Activated naive CD8-positive, alpha-beta T cell treated with anti-CD3 and anti-CD28 coated beads, Interleukin-2, amount 50 U/mL, for 16 hours (primary cell): ENCODE results near the gene ARRB1.
A peak's percentile ranks its signal among the peaks of the same experiment; 100 is the strongest.
"Not testable (repeated sequence)": the region's sequence is repeated elsewhere in the genome, so short reads cannot be mapped to it uniquely, and the experiment has no call there.

Source experiments
- DNase-seq: peaks from one replicate; pipeline ENCODE4 v3.0.0-alpha.2; 2020; ENCODE audit warnings: low read depth, low spot score

The ARRB1 gene

DNA sequence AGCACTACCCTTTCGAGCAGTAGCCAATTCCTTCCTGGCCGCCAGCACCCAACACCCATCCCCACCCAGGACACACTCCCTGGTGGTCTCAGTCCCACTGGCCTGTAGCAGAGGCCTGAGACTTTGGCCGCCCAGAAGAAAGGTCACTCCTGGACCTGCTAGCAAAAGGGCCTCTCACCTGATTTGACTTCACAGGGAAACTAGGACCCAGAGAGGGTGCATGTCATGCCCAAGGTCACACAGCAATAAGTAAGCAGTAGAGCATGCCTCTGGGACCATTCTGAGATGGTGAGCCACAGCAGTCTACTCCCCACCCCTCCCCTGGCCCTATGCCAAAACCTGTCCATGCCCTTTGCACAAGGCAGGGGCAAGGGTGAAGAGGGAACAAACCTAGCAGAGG lies 7.3 kb downstream of the ARRB1 start:
- no peak for DNase-seq

DNA sequence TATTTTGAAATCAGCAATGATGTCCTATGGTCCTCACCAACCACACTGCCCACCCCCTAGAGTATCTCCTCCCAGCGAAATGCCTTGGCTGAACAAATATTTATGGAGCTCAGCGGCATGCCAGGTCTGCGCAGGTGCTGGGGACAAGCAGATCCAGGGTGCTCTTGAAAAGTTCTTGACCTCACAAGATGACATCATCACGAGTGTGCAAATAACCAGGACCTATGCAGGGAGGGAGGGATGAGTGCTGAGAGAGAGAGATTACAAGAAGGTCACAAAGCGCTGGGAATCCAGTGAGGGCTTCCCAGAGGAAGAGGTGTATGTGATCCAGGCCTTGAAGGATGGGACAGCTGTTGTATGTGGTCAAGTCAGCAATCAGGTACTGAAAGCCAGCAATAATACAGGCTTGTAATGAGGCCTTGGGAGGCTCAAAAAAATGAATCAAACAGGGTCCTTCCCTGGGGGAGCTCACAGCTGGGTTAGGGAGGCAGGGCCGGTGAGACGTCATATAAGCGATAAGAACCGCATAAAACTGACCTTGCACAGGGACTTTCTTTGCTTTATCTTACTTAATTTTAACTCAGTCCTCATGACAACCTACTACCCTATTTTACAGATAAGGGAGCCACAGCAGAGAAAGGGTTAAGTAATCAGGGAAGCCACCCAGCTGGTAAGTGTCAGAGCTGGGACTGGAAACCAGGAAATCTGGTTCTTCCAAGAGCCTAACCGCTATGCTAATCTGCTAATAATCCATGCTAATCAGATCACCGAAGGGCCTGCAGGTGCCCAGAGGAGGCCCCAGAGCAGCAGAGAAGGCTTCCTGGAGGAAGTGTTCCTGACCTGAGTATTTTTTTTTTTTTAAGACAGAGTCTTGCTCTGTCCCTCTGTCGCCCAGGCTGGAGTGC lies 8.2 kb downstream of the ARRB1 start:
- no peak for DNase-seq

DNA sequence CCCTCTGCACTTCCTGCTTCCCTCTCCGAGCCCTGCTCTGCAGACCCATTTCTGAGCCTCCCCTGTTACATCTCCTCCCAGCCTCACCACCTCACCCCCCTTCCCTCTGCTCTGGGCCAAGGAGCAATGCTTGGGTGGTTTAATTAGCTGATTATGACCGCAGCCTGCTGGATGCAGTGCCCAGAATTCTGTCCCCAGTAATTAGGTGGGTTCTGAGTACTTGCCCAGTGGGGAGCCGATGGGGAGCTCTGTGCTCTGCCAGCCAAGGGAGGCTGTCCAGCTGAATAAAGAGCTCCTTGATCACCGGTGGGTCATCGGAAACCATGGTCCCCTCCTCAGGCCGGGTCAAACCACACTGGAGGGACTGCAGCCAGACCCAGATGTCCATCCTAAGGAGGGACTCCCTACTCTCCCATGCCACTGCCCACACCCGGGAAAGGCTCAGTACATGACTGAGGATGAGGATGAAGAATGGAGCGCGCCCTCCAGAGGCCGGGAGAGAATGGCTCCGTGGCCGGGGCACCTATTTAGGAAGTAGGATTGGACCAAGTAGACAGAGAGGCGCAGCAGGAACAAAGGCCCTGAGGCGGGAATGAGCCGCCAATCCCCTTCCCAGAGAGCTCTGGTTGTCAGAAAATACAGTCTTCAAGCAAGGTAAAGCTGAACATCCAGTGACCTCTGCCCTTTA lies 9.1 kb downstream of the ARRB1 start:
- DNase-seq: no peak

DNA sequence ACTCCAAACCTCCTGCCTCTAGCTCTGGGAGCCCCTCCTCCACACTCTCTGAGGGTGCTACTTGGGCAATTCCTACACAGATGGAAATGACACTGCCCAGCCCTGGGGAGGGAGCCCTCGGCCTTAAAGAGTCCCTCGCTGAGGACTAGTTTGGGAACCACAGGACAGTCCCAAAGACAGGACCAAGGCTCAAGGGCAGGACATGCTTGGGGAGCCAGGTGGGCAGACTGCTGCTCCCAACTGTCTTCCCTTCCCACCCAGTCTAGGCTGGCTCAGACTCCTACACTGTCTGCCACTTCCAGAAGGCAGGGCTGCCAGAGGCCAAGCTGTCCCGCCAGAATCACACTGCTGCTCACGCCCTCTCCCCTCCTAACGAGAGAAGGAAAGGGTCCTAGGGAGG lies 9.8 kb downstream of the ARRB1 start:
- no peak for DNase-seq

DNA sequence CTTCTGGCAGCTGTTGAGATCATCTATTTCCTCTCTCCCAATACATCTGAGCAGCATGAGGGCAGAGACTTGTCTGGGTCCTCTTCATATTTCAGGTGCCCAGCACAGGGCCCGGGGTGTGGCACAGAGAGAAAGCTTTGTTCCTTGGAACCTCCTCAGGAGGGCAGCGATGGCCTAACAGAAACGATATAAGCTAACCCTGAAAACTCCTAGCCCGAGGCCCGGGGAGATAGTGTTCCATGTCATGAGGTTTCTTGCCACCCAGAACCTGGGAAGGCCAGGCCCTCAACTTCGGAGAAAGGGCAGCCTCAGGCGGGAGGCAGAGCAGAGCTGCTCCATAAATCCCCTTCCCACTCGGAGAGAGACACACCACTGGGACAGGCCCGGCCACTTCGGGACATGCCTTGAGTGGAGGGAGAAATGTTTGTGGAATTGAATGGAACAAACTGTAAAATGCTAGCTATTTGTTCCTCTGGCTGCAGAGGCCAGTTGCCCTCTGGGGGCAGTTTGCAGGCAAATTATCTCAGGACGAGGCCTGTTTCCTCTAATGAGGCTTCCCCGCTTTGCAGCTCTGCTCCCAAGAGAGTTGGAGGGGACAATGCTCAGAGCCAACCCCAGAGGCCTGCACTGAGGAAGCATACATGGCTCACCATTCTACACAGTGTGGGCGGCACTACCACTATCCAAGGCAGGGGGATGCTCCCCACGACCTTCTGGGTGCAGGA lies 11.6 kb downstream of the ARRB1 start:
- DNase-seq: no peak

DNA sequence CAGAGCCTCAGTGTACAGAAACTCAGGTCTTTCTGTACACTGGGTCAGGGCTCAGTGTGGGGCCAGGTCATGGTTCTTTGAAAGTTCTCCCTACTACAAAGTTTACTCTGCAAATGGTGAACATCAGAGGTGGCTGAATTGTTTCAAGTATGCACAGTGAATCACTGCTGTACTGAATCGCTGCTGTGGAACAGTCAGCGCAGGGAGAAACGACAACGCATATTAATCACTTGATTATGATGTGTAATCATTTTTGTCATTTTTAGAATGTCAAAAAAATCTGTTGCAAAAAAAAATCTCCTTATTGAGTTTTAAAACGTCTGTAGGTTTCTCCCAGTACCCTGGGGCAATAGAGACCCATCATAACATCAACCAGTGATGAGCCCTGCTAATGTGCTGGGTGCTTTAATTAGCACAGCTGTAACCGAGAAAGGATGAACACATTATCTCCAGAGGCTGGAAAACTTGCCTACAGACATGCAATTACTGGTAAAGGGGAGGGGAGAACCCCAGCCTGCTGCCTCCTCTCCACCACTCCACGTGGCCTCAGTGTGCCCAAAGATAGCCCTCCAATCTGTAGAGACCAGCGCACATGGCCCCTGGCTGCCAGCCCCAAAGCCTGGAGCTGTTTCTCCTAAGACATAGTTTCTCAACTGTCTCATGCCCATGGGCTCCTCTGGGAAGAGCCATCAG lies 12.8 kb downstream of the ARRB1 start:
- no peak for DNase-seq

DNA sequence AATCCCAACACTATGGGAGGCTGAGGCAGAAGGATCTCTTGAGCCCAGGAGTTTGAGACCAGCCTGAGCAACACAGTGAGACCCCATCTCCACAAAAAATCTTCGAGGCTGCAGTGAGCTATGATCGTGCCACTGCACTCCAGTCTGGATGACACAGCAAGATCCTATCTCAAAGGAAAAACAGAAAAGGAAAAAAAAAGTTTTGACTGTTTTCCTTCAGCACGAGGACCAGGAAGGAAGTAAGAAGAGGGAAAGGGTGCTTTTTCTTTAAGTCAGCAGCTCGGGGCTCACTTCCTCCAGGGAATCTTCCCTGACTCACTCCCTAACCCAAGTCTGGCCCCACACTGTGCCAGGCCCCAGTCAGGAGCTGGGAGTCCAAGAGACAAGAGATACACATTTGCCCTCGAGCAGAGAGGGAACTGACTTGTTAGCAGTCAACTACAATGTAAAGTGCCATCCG lies 14.2 kb downstream of the ARRB1 start:
- DNase-seq: no peak

DNA sequence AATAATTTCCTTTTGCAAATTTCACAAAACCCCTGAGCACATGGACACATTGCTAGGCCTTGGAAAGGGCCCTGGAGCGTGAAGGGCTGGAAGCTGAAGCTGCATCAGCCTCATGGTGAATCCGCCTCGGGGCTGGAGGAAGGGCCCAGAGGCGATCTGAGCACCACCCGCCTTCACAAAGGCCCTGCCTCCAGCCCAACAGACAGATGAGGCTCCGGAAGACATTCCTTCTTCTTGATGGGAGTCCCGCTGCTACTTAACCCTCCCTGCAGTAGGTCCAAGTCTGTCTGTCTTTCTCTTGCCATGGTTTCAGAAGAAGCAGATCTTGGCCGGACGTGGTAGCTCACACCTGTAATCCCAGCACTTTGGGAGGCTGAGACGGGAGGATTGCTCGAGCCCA lies 16.5 kb downstream of the ARRB1 start:
- DNase-seq: no peak

DNA sequence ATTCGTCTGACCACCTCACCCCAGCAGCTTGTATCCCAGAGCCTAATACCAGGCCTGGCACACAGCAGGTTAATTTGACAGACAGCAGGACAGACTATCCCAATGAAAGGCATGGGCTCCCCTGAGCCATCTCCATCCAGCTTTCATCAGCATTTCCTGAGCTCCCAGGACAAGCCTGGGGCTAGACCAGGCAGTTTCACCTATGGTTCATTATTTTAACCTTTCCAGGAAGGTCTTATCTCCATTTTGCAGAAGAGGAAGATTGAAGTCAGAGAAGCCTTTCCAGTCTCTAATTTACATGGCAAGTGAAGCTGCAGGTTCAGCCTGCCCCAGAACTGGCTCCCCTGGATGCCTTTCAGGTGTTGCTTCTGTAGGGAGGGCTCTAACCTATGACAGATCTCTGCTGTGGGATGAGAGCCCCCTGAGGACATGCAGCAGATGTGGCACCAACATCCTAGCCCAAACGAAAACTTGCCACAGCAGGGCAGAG lies 17.0 kb downstream of the ARRB1 start:
- no peak for DNase-seq

DNA sequence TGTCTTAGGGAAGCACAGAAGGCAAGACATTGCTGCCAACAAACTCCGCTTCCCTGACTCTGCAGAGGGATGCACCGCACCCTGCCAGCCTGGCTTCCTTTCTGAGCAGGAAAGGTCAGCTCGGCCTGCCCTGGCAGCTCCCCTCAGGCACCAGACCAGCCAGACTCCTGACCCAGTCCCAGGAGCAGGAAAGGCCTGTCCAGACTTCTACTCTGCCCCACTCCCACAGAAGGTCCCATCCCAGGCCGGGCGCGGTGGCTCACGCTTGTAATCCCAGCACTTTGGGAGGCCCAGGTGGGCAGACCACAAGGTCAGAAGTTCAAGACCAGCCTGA lies 17.7 kb downstream of the ARRB1 start:
- no peak for DNase-seq

DNA sequence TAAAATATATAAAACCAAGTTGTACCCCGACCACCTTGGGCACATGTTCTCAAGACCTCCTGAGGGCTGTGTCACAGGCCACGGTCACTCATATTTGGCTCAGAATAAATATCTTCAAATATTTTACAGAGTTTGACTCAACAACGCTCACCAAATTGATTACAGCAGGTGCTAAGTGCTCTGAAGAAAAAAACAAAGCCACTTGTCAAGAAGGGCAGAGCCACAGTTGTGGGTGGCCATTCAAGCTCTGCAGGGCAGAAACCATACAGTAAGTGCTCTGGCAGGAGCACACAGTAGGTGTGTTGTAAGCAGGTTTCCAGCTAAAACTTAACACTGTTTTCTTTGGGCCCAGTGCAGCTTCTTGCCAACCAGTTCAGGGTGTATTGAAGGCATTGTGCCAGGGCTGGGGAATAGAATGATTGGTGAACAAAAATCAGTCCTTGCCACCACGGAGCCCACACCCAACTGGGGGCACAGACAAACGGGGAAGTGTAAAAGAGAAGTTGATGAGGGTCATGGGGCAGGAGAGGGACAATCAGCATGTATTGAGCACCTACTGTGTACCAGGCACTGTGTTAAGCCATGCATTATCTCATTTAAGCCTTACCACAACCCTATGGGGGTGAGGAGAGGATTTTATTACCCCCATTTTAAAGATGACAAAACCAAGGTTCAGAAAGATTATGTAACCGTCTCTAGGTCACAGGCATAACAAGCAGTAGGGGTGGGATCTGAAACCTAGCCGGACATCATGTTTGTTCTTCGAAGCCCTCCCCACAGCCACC lies 18.2 kb downstream of the ARRB1 start:
- no peak for DNase-seq

DNA sequence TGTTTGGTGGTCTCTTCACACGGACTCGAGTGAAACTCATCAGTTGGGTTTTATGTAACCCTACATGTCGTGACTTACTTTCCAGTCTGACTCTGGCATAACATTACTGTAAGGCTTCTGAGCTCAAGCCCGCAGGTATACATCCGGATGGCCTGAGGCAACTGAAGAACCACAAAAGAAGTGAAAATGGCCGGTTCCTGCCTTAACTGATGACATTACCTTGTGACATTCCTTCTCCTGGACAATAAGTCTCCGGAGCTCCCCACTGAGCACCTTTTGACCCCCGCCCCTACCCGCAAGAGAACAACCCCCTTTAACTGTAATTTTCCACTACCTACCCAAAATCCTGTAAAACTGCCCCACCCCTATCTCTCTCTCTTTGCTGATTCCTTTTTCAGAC lies 19.7 kb downstream of the ARRB1 start:
- not testable (repeated sequence) for DNase-seq

DNA sequence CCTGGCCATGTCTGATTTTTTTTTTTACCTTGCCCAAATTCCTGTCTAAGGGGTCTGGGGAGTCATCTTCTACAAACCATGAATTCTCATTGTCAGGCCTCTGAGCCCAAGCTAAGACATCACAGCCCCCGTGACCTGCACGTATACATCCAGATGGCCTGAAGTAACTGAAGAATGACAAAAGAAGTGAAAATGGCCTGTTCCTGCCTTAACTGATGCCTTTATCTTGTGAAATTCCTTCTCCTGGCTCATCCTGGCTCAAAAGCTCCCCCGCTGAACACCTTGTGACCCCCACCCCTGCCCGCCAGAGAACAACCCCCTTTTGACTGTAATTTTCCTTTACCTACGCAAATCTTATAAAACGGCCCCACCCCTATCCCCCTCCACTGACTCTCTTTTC lies 20.2 kb downstream of the ARRB1 start:
- DNase-seq: not testable (repeated sequence)

DNA sequence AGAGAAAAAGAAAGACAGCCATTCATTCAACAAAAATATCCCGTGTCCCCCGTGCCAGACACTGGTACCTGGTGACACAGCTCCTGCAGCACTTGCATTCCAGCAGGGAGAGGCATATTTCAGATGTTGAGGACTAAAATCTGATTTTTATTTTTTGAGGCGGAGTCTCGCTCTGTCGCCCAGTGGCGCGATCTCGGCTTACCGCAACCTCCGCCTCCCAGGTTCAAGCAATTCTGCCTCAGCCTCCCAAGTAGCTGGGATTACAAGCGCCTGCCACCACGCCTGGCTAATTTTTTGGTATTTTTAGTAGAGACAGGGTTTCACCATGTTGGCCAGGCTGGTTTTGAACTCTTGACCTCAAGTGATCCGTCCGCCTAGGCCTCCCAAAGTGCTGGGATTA lies 20.6 kb downstream of the ARRB1 start:
- DNase-seq: not testable (repeated sequence)

DNA sequence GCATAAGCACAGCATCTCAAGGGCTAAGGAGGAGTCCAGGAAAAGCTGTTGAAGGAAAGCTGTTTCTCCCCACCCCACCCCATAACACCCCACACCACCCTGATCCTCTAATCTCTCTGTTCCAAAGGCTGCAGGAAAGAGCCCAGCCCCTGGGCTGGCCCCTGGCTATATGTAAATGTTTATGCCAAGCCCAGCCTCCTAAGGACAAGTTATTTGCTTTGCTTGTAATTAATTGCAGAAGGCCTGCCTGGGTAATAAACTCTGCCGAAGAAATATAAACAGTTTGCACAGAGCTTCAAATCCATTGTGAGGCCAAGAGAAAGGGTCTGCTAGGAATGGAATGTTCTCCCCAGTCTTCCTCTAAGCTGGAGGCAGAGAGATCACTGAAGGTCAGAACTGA lies 21.2 kb downstream of the ARRB1 start:
- DNase-seq: no peak

DNA sequence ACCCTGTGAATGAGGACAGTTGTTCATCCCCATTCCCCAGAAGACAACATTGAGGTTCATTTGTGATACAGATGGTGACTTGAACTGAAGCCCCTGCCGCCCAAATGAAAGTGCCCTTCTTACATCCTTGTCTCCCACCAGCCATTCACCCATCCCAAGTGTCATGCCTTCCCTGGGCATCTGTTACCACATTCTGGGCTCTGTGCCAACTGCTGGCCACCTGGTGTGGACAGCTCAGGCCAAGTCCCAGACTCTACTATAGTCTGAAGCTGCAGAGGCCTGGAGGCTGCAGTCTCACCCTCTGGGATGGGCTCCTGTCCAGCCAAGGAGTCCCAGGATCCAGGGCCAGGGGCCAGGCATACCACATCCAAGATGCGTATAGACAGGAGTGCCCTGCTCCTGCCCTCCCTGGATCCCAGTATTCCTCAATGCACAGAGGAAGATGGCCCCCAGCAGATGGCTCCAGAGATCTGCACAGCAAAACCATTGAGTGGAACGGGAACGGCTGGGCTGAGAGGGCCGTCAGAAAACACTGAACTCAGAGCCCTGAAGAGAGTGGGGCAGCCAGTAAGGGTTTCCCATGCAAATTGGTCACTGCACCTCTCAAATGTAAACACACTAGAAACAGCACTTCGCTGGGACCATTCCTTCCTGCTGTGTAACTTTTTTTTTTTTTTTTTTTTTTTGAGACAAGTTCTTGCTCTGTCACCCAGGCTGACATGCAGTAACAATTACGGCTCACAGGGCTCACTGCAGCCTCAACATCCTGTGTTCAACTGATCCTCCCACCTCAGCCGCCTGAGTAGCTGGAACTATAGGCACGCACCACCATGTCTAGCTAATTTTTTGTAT lies 22.8 kb downstream of the ARRB1 start:
- DNase-seq: no peak

DNA sequence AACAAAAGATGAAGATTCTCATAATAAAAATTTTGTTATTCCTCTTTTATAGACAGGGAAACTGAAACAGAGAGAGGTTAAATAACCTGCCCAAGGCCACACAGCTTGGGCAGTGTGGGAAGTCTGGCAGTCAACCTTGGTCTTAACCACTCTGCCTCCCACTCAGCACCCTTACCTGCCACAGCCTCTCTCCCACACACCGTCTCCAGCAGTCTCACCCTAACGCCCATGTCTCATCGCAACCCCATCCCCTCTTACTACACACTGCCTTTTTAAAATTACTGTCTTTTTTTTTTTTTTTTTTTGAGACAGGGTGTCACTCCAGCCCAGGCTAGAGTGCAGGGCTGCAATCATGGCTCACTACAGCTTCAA lies 25.0 kb downstream of the ARRB1 start:
- peak; percentile 32 for DNase-seq

DNA sequence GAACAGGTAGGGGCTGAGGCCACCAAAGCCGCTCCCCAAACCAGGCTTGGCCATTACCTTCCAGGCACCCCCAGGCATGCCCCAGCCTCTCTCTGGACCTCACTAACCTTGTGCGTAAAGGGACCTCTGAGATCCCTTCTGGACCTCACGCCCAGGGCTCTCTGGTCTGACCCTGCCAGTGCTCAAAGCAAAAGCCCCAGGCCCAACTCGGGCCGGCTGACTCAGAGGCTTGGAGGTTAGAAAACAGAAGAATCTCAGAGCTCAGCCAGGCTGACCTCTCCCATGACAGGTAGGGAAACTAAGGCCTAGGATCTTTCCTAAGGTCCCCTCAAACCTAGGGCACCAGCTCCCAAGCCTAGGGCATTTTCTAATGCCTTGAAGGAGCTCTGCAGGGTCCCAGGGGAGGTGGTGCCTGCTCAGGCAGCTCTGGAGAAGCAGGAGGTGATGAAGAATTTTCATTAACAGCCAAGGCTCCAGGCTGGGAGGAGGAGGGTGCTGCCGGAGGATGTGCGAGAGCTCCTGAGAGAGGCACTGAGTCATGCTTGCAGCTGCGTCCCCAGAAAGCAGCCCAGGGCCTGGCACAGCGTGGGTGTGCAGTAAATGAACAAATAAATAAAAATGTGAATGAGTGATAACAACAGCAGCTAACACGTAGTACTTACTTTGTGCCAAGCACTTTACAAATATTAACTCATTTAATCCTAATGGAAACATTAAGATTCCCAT lies 25.6 kb downstream of the ARRB1 start:
- DNase-seq: peak; percentile 41

DNA sequence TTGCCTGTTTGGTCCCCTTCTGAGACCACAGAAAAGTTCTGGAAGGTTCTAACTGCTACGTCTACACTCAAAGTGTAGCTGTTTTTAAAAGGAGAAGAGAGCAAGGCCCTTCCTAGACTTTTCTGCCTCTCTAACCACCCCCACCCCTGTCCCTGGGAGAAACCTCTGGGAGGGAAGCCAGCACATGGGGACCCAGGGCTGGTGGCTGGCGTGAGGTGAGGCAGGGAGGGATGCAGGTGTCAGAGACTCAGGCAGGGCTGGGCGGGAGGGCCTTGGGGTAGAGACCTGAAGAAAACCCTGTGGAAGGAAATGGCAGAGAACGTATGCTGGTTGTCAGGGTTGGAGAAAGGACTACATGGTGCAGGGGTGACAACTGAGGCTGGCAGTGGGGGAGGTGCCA lies 26.7 kb downstream of the ARRB1 start:
- DNase-seq: no peak
